Activated naive CD4-positive, alpha-beta T cell treated with anti-CD3 and anti-CD28 coated beads, Interleukin-2, amount 10 ng/mL, durations not matched to agents 7 days and 5 days (primary cell): Measurements from ENCODE around the gene GRAMD4.
A peak's percentile ranks its signal among the peaks of the same experiment; 100 is the strongest.

Experiments
- CTCF ChIA-PET: fragments of 350-600 bp; sonication (Branson Sonifier 250); formaldehyde crosslinking; loops from one replicate; lab custom pipeline; 2021; ENCODE audit warnings: antibody characterized with exemption; lab: Charles Lee
- DNase-seq: peaks from one replicate; pipeline ENCODE4 v3.0.0-alpha.2; 2020
- H3K27ac Mint-ChIP-seq: one replicate; pipeline ENCODE4 v1.8.0; 2021; ENCODE audit warnings: mild to moderate bottlenecking, moderate library complexity, mixed read lengths
- H3K27me3 Mint-ChIP-seq: one replicate; pipeline ENCODE4 v1.8.0; 2021; ENCODE audit warnings: mild to moderate bottlenecking, mixed read lengths
- H3K36me3 Mint-ChIP-seq: one replicate; pipeline ENCODE4 v1.8.0; 2021; ENCODE audit warnings: mixed read lengths
- H3K4me1 Mint-ChIP-seq: one replicate; pipeline ENCODE4 v1.8.0; 2021; ENCODE audit warnings: mixed read lengths
- H3K4me3 Mint-ChIP-seq: one replicate; pipeline ENCODE4 v1.8.0; 2021; ENCODE audit warnings: mild to moderate bottlenecking, moderate library complexity, mixed read lengths
- H3K9me3 Mint-ChIP-seq: one replicate; pipeline ENCODE4 v1.8.0; 2021; ENCODE audit warnings: mixed read lengths

The GRAMD4 gene

DNA sequence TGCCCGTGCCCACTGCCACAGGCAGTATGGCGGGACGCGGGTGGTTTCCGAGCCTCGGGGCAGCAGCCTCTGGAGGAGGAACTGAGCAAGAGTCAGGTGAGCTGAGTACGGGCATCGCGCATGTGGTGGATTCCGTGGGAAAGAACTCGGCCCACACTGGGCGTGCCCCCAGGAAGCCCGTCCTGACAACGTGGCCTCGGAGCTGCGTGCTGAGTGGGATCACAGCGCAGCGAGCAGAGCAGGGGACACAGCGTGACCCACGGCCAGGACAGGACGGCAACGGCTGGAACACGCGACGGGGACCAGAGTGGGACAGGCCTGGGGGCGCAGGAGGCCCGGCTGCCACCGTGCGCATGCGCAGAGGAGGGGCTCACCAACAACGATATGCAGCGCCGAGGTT lies 81.1 kb downstream of the GRAMD4 start:
- CTCF ChIA-PET: no interaction called here
- H3K9me3 Mint-ChIP-seq: no peaks in the 10 kb centered on the region
- no peak overlapping the region for H3K27ac Mint-ChIP-seq
- H3K36me3 Mint-ChIP-seq: peaks cover 59% of the 10 kb centered on the region
- no peak for DNase-seq
- no peaks in the 10 kb centered on the region for H3K27me3 Mint-ChIP-seq
- H3K4me1 Mint-ChIP-seq: no peaks in the 10 kb centered on the region
- H3K4me3 Mint-ChIP-seq: no peak overlapping the region

DNA sequence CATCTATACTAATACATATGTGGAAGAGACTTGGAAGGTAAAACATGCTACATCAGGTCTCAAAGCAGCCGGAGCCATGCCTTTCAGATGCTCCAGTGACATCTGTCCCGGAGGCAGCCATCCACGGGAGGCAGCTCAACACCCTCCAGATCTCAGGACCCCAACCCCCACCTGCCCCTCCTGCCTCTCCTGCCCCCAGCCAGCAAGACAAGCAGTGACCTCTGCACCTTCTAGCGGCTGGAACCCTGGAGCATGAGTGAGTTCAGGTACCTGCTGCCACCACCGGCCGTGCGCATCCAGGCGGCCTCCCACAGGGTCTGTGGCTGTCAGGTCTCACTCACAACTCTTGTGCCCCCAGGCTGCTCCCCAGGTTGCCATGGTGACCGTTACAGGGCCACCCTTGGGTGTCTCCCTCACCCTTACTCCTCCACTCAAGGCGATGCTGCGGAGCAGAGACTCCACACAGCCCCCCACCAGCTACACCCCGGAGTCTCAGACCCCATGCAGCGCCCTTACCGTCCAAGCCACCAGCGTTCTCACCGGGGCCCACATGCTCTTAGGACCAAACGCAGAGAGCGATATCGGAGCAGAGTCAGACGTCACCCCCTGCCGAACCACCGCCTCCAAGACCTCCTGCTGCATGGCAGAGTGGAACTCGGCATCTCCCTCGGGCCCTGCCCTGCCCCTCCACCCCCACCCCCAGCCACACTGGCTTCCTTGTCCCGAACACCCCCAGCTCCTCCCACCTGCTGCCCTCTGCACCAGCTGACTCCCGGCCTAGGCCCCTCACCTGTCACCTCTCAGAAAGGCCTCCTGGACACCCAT lies 83.2 kb downstream of the GRAMD4 start:
- Mint-ChIP-seq H3K27ac (no peak overlapping the region), H3K4me3 (no peak overlapping the region), H3K9me3 (no peaks in the 10 kb centered on the region), H3K36me3 (peaks cover 69% of the 10 kb centered on the region), H3K27me3 (no peaks in the 10 kb centered on the region), H3K4me1 (no peaks in the 10 kb centered on the region)
- CTCF ChIA-PET: no interaction called here
- no peak for DNase-seq

DNA sequence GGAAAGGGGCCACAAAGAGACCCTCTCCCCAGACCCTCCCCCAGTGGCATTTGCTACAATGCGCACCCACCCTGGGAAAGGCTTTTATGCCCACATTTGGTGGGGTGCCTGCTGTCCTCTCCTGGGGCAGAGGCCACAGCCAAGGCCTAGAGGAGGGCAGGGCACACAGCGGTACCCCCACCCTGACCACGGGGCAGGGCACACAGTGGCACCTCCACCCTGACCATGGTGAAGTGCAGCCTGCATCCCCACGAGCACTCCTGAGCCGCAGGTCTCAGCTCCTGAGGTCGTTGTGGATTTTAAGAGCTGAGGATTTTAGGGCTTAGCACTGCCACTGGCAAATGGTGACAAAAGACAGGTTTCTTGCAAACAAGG lies 83.8 kb downstream of the GRAMD4 start:
- Mint-ChIP-seq H3K9me3 (no peaks in the 10 kb centered on the region), H3K36me3 (peaks cover 71% of the 10 kb centered on the region), H3K4me3 (no peak overlapping the region), H3K27me3 (no peaks in the 10 kb centered on the region), H3K27ac (no peak overlapping the region), H3K4me1 (no peaks in the 10 kb centered on the region)
- CTCF ChIA-PET: no interaction called here
- no peak for DNase-seq

DNA sequence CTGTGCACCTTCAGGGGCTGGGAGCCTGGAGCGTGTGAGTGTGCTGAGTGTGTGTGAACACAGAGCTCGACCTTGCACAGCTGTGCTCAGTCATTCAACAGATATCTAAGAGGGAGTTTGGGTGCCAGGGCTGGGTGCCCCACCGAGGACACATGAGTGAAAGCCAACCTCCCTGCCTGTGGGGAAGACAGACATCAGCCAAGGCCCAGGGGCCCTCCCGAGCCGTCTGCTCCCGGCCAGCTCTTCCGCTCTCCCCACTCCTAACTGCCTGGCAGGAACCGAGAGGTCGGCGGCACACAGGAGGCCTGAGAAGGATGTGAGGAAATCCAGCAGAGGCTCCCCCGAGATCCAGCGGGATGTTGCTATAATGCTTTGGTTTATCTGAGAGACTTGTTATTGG lies 85.9 kb downstream of the GRAMD4 start:
- no peak overlapping the region for H3K4me3 Mint-ChIP-seq
- CTCF ChIA-PET: no interaction called here
- no peak for DNase-seq
- H3K36me3 Mint-ChIP-seq: peaks cover 73% of the 10 kb centered on the region
- H3K27me3 Mint-ChIP-seq: no peaks in the 10 kb centered on the region
- H3K27ac Mint-ChIP-seq: no peak overlapping the region
- H3K9me3 Mint-ChIP-seq: no peaks in the 10 kb centered on the region
- no peaks in the 10 kb centered on the region for H3K4me1 Mint-ChIP-seq

DNA sequence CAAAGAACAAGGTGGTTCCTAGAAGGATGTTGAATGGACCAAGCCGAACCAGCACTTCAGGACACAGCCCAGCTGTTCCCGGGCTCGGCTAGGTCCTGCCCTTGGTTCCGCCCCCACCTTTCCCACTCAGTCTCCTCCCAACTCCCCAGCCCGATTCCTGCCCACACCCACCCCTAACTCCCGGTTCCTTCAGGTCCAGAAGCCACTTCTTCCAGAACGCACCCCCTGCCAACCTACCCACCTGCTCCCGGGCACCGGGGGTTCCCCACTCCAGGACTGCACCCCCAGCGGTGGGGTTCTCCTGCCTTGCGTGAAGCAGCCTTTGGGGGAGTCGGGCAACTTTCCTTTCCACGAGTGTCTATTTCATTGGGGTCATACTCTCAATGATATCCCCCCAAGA lies 87.1 kb downstream of the GRAMD4 start:
- CTCF ChIA-PET: no interaction called here
- no peak overlapping the region for H3K4me3 Mint-ChIP-seq

DNA sequence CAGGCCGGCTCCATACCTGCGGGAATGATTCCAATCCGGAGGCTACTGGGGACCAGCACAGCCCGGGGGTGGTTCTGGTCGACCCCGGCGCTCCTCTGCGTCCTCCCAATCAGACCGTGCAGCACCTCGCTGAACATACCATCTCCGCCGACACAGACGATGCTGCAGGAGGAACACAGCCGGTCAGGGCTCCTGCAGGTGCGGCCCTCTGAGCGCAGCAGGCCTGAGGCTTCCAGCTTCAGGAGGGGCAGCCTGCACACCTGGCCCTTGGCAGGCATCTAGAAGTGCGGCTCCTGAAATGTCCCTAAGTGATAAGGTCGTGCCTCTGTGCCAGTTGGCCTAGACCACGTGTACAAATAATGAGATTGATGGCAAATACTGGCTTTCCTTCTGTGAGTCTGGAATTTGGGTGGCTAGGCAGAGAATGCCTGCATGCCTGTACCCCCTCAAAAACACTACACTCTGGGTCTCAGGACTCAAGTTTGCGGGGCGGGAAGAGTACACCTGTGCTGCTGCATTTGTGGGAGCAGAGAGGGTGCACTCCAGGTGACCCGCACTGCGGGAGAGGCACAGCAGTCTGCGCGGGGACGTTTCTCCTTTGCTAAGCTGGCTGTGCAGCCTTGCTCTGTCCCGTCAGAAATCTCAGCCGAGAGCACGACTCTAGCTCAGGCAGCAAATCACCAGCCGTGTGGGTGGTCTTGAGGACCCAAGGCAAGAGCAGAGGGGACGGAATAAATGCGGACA lies 87.8 kb downstream of the GRAMD4 start:
- no peak for DNase-seq
- Mint-ChIP-seq H3K9me3 (no peaks in the 10 kb centered on the region), H3K27me3 (no peaks in the 10 kb centered on the region), H3K4me3 (no peak overlapping the region), H3K4me1 (no peaks in the 10 kb centered on the region), H3K36me3 (peaks cover 78% of the 10 kb centered on the region), H3K27ac (no peak overlapping the region)
- CTCF ChIA-PET: no interaction called here

More for the DNA sequence above, 87.1 kb downstream of the GRAMD4 start:
- Mint-ChIP-seq H3K4me1 (no peaks in the 10 kb centered on the region), H3K36me3 (peaks cover 80% of the 10 kb centered on the region), H3K27me3 (no peaks in the 10 kb centered on the region), H3K27ac (no peak overlapping the region), H3K9me3 (no peaks in the 10 kb centered on the region)
- no peak for DNase-seq

DNA sequence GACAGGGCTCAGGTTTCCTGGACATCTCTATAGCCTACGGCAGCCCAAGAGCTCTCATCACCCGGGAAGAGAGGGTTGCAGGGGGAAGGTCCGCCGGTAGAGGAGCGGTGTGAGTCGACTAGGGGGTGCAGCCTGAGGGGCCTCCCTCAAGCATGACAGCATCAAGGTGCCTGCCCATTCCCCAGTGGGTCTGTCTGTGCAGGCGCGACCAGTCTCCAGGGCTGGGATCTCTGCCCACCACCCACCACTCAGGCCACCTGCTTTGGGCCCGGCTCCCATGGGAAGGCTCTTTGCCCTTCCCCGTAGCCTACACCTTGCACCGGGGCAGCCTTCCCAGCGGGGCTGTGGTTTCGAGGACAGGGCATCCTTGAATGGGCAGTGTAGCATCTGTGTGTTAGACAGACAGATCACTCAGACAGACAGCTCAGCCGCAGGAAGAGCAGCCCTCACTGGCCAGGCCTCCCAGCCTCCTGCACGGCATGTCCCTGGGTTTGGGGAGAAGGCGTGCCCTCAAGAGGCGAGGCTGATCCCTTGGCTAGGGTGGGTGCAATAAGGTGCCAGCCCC lies 88.7 kb downstream of the GRAMD4 start:
- Mint-ChIP-seq H3K27me3 (no peaks in the 10 kb centered on the region), H3K4me3 (no peak overlapping the region), H3K36me3 (peaks cover 73% of the 10 kb centered on the region), H3K27ac (no peak overlapping the region), H3K4me1 (no peaks in the 10 kb centered on the region), H3K9me3 (no peaks in the 10 kb centered on the region)
- CTCF ChIA-PET: no interaction called here
- DNase-seq: no peak

DNA sequence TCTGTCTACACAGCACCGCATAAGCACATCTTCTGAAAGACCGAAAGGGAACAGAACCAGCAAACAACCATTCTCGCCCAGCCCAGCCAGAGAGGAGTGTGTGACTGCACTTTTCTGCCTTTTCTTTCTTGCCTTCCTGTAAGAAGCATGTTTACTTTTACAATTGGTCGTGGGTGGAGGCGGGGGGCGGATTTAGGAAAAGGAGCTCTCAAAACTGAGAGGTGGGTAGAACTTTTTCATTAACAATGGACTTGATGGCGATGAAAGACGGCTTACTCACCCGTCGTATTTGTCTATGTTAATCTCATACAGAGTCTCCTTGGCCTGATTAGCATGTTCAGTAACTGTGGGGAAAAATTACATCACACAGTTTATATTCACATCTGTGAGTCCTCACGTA lies 90.6 kb downstream of the GRAMD4 start:
- H3K36me3 Mint-ChIP-seq: peaks cover 74% of the 10 kb centered on the region

DNA sequence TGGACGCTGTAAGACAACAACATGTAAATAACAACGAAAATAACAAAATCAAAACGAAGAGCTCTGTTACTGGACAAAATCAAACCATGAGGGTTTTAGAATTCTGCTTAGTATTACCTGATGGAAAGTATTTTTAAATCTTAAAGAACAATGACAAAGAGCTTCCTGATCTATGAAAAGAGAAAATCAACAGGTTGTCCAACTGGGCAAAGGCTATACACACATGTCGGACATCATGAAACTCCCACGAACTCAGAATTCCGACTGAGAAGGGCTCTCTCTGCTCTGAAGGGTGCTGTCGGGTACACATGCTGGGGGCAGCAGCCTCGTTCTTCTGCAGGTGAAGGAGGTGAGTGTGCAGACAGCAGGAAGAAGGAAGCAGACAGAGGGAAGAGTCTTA lies 92.1 kb downstream of the GRAMD4 start:
- H3K36me3 Mint-ChIP-seq: peaks cover 66% of the 10 kb centered on the region
- H3K4me3 Mint-ChIP-seq: no peak overlapping the region
- no peaks in the 10 kb centered on the region for H3K27me3 Mint-ChIP-seq

More for the DNA sequence above, 90.6 kb downstream of the GRAMD4 start:
- H3K27me3 Mint-ChIP-seq: no peaks in the 10 kb centered on the region
- H3K27ac Mint-ChIP-seq: no peak overlapping the region
- CTCF ChIA-PET: no interaction called here
- H3K9me3 Mint-ChIP-seq: no peaks in the 10 kb centered on the region
- H3K4me1 Mint-ChIP-seq: no peaks in the 10 kb centered on the region
- DNase-seq: no peak
- H3K4me3 Mint-ChIP-seq: no peak overlapping the region

DNA sequence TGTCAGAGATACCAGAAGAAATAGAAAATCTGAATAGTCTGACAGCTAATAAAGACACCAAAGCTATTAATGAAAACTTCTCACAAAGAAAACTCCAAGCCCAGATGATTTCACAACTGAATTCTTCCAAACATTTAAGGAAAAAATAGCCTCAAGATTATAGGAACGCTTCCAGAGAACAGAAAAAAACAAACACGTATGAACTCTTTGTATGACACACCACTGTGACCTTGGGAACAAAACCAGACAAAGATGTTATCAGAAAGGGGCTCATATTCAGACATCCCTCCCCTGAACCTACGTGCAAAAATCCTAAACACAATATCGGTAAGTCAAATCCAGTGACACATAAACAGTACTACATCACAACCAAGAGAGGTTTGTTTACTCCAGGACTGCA lies 94.4 kb downstream of the GRAMD4 start:
- Mint-ChIP-seq H3K36me3 (peaks cover 61% of the 10 kb centered on the region), H3K4me3 (no peak overlapping the region), H3K27me3 (no peaks in the 10 kb centered on the region), H3K9me3 (no peaks in the 10 kb centered on the region), H3K27ac (peak overlapping the region; percentile 19), H3K4me1 (no peaks in the 10 kb centered on the region)
- no peak for DNase-seq
- CTCF ChIA-PET: no interaction called here

More for the DNA sequence above, 92.1 kb downstream of the GRAMD4 start:
- Mint-ChIP-seq H3K4me1 (no peaks in the 10 kb centered on the region), H3K9me3 (no peaks in the 10 kb centered on the region), H3K27ac (no peak overlapping the region)
- no peak for DNase-seq
- CTCF ChIA-PET: no interaction called here

DNA sequence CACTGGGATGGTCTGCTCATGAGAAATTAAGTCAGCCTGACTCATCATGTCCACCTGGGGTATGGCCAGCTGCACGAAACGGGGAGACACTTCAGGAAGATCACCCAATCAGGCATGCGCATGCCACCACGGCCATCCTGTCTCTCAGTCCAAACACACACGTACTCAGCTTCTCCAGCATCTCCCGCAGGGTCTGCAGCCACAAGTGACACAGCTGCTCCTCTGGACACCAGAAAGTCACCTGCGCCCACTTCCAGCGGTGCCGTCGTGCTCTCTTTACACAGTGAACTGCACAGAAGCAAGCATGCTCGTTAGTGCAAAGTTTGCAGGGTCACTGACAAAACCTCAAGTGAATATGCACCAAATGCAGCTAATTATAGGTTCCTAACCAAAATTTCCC lies 99.7 kb downstream of the GRAMD4 start:
- H3K36me3 Mint-ChIP-seq: peaks cover 47% of the 10 kb centered on the region
- DNase-seq: no peak
- no peak overlapping the region for H3K27ac Mint-ChIP-seq
- H3K27me3 Mint-ChIP-seq: no peaks in the 10 kb centered on the region
- CTCF ChIA-PET: interaction anchor here (1.8 kb wide), 1 partner anchor 156 kb away, joined by 8 read pairs; no protein-coding TSS in a partner anchor
- H3K4me3 Mint-ChIP-seq: no peak overlapping the region
- H3K9me3 Mint-ChIP-seq: no peaks in the 10 kb centered on the region
- no peaks in the 10 kb centered on the region for H3K4me1 Mint-ChIP-seq

DNA sequence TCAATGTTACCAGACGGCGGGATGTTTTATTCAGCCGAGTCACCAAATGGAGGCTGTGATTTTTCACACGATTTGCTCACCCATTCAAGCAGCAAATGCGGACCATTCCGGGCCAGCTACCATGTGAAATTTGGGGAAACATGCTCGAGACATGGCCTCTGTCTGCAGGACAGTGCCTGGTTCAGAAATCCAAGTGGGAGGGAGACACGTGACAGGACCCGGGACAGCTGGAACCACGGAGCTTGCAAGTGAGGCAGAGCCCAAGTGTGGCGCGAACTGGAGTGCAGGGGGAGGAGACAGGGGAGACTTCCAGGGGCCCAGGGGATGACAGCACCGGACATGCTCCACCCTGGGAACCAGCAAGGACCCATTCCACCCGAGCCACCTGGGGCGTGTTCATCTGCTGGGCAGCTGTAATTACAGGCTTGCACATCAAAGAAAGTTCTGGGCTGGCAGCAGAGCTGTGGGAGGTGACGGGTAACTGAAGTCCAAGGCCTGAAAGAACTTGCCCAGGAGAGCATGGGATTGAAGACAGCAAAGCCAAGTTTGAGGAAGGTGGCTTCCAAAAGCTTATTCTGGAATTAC lies 101.4 kb downstream of the GRAMD4 start:
- CTCF ChIA-PET: interaction anchor here (1.8 kb wide), 1 partner anchor 158 kb away, joined by 8 read pairs; no protein-coding TSS in a partner anchor
- no peak for DNase-seq
- no peaks in the 10 kb centered on the region for H3K4me1 Mint-ChIP-seq
- no peak overlapping the region for H3K27ac Mint-ChIP-seq
- peaks cover 41% of the 10 kb centered on the region for H3K36me3 Mint-ChIP-seq
- no peak overlapping the region for H3K4me3 Mint-ChIP-seq
- H3K27me3 Mint-ChIP-seq: no peaks in the 10 kb centered on the region
- H3K9me3 Mint-ChIP-seq: no peaks in the 10 kb centered on the region

DNA sequence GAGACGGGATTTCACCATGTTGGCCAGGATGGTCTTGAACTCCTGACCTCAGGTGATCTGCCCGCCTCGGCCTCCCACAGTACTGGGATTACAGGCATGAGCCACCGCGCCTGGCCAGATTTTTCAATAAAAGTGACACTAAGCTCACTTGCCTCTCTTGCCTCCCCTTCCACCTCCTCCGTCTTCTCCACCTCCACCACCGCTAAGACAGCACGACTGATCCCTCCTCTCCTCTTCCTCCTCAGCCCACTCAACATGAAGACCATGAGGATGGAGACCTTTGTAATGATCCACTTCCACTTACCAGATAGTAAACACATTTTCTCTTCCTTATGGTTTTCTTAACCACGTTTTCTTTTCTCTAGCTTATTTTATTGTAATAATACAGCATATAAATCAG lies 103.7 kb downstream of the GRAMD4 start:
- CTCF ChIA-PET: interaction anchor here (1.8 kb wide), 1 partner anchor 35 kb away, joined by 5 read pairs; no protein-coding TSS in a partner anchor
- no peak overlapping the region for H3K27ac Mint-ChIP-seq

DNA sequence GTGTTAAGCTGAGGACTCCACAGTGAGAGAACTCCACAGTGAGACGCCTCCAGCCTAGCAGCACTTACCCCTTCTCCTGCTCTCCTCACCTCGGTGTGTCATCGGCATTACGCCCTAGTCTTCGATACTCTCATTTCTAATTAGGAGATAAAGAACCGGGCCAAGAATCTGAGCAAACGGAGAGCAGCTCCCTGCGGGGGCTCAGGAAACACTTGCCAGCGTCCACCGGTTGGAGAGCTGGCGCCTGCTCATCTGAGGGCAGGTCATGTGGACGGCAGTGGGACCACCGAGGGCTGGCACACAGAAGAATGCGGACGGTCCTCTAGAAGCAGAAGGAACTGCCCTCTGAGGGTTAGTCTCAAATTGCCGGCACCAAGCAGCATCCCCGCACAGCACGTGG lies 104.9 kb downstream of the GRAMD4 start:
- CTCF ChIA-PET: interaction anchor here (1.8 kb wide), 1 partner anchor 34 kb away, joined by 5 read pairs; no protein-coding TSS in a partner anchor
- H3K27ac Mint-ChIP-seq: no peak overlapping the region
- H3K9me3 Mint-ChIP-seq: no peaks in the 10 kb centered on the region
- H3K27me3 Mint-ChIP-seq: no peaks in the 10 kb centered on the region
- peaks cover 5% of the 10 kb centered on the region for H3K4me1 Mint-ChIP-seq
- DNase-seq: no peak
- H3K4me3 Mint-ChIP-seq: no peak overlapping the region
- peaks cover 28% of the 10 kb centered on the region for H3K36me3 Mint-ChIP-seq

More for the DNA sequence above, 103.7 kb downstream of the GRAMD4 start:
- DNase-seq: no peak
- no peaks in the 10 kb centered on the region for H3K27me3 Mint-ChIP-seq
- no peaks in the 10 kb centered on the region for H3K9me3 Mint-ChIP-seq
- H3K4me3 Mint-ChIP-seq: no peak overlapping the region
- H3K4me1 Mint-ChIP-seq: peaks cover 2% of the 10 kb centered on the region
- peaks cover 33% of the 10 kb centered on the region for H3K36me3 Mint-ChIP-seq
